K562 (cell line): ENCODE measurements around the gene RNF217.

Experiments
- ASH1L ChIP-seq: fragments of 450-650 bp; IDR thresholded peaks from 2 replicates; pipeline ENCODE4 v1.6.1; 2018; ENCODE audit warnings: borderline replicate concordance, mild to moderate bottlenecking, low read depth; ENCODE audit not compliant: partially characterized antibody
- ERF ChIP-seq: fragments of 450-650 bp; formaldehyde crosslinking; IDR thresholded peaks from 2 replicates; pipeline ENCODE4 v1.4.0; 2020; ENCODE audit warnings: mild to moderate bottlenecking, mixed read lengths
- FOS ChIP-seq: IDR thresholded peaks from 3 replicates; pipeline ENCODE4 v1.6.1; 2011; ENCODE audit not compliant: insufficient read length; ENCODE audit errors: extremely low read depth
- MAX ChIP-seq: sonication (generic); formaldehyde crosslinking; IDR thresholded peaks from 2 replicates; pipeline ENCODE4 v1.9.0; 2022; ENCODE audit warnings: mild to moderate bottlenecking, missing genetic modification reagents
- MYC ChIP-seq, 2 experiments: fragments of 250-450 bp in 1 of 2; sonication (Bioruptor Pico) in 1 of 2; IDR thresholded peaks; 2 replicates each; pipeline versions ENCODE4 v1.5.1 to v1.6.1; 2012 to 2021; ENCODE audit warnings: low read depth in 2 of 2, borderline replicate concordance in 1 of 2, improper control_type of control experiment in 1 of 2, low read length in 1 of 2, mild to moderate bottlenecking in 1 of 2, moderate library complexity in 1 of 2
- ZBTB33 ChIP-seq: sonication (generic); formaldehyde crosslinking; IDR thresholded peaks from 2 replicates; pipeline ENCODE4 v1.8.1; 2023; ENCODE audit warnings: mild to moderate bottlenecking, missing genetic modification reagents
- ZNF444 ChIP-seq: fragments of 250-450 bp; sonication (Bioruptor Pico); IDR thresholded peaks from 2 replicates; pipeline ENCODE4 v1.4.0; 2020; ENCODE audit warnings: mild to moderate bottlenecking, moderate library complexity
- TF ChIP-seq, protein P1 (sequence below): sonication (generic); formaldehyde crosslinking; IDR thresholded peaks from 2 replicates; pipeline ENCODE4 v1.4.0; 2020; ENCODE audit warnings: mild to moderate bottlenecking, missing genetic modification reagents

GRCh38 chr6:125095580-125096301 lies 133.5 kb downstream of the RNF217 start:
- TF ChIP-seq ASH1L (no peak), MYC (IDR thresholded peaks at IDR 0.05; ENCODE audit: low read depth, low read length) (no peak), MYC (CRISPR knock-in tag; IDR thresholded peaks at IDR 0.05; ENCODE audit: borderline replicate concordance, low read depth) (no peak), MAX (no peak), ZBTB33 (CRISPR knock-in tag) (no peak), FOS (no peak), ZNF444 (CRISPR knock-in tag) (no peak), ERF (CRISPR knock-in tag) (no peak)
- TF ChIP-seq, protein P1, sequence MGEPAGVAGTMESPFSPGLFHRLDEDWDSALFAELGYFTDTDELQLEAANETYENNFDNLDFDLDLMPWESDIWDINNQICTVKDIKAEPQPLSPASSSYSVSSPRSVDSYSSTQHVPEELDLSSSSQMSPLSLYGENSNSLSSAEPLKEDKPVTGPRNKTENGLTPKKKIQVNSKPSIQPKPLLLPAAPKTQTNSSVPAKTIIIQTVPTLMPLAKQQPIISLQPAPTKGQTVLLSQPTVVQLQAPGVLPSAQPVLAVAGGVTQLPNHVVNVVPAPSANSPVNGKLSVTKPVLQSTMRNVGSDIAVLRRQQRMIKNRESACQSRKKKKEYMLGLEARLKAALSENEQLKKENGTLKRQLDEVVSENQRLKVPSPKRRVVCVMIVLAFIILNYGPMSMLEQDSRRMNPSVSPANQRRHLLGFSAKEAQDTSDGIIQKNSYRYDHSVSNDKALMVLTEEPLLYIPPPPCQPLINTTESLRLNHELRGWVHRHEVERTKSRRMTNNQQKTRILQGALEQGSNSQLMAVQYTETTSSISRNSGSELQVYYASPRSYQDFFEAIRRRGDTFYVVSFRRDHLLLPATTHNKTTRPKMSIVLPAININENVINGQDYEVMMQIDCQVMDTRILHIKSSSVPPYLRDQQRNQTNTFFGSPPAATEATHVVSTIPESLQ (CRISPR knock-in tag), result no peak
